Mammary microvascular endothelial cell (primary cell): ENCODE measurements around the gene CROCC2. TPM values are rescaled to one million over a fixed set of nuclear protein-coding genes. Genes with fewer than 3 reads are reported as not detected.

ENCODE experiments used
- total RNA-seq: library from RNA; depleted of rRNA; stranded (reverse); fragments of >200 nt; gene quantifications from 2 replicates; pipeline ENCODE4 v1.2.3, GENCODE V29; 2015

Gene CROCC2
- not detected in 2 replicates for total RNA-seq

GRCh38 chr2:240906141-240906910 lies at the start of gene CROCC2:
Gene CROCC2 (plus strand): TSS chr2:240906336. CDS start chr2:240906514, 178 bp downstream.

GRCh38 chr2:240868286-240869108 lies 37.6 kb upstream of the CROCC2 start, which contains the start of gene AGXT:
Gene AGXT (plus strand): TSS chr2:240868824. CDS start chr2:240868866, 42 bp downstream.

DNA sequence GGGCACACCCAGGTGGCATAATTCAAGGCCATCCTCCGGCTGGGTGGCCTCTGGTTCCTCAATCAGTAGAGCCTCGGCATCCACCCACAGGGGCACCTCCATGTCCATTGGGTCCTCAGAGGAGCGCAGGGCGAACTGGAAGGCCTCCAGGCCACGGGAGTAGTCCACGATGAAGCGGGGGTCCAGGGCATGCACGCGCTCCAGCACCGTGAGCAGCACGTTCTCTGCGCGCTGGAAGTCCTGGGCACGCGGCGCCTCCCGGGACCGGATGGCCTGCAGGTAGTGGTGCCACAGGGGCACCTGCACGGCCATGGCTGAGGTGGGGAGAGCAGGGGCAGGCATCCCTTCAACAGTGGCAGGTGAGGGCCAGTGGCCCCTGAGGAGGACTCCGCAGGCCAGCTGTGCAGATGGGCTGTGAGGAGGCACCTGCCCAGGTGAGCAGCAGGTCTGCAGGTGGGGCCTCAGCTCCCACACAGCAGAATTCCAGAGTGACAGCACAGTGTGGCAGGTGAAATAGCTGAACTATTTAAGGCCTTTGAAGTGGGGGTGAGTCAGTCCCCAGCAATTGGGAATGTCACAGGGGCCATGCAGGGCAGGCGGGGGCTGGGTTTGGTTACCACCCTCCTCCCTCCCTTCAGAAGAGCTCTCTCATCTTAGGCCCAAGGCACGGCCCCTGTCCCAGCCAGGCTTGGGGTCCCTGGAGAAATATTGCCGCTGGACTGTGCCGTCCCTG lies 10.3 kb upstream of the CROCC2 start, which contains the start of gene MAB21L4:
Gene MAB21L4, minus strand, starts transcription at position 501 of the 733 bp plus-strand sequence. Its CDS starts 159 bp downstream, at position 342.

GRCh38 chr2:240997856-240998705 lies 91.9 kb downstream of the CROCC2 start, which contains the start of gene SNED1:
Gene SNED1 (plus strand): TSS chr2:240998618. CDS start chr2:240998838, 220 bp downstream.

Other genes with a start within 250 kb of the CROCC2 start
- not detected in 2 replicates for gene AQP12B, start 223.5 kb upstream of the CROCC2 start, total RNA-seq
- gene AQP12A, start 214.5 kb upstream of the CROCC2 start, total RNA-seq = not detected in 2 replicates
- gene KIF1A, start 86.1 kb upstream of the CROCC2 start, total RNA-seq = 0.13 TPM in 1 of 2 replicates, not detected in the other
- not detected in 2 replicates for gene AGXT, start 37.5 kb upstream of the CROCC2 start, total RNA-seq
- gene MAB21L4, start 10.2 kb upstream of the CROCC2 start, total RNA-seq = not detected in 2 replicates
- gene SNED1, start 92.3 kb downstream of the CROCC2 start, total RNA-seq = 3.8 and 4.3 TPM in 2 replicates
- gene MTERF4, start 196.0 kb downstream of the CROCC2 start, total RNA-seq = 14.1 and 18.4 TPM in 2 replicates
- gene PASK, start 243.1 kb downstream of the CROCC2 start, total RNA-seq = 4.3 and 5.0 TPM in 2 replicates
- 104 and 120 TPM in 2 replicates for gene PPP1R7, start 244.1 kb downstream of the CROCC2 start, total RNA-seq